ENCODE results near the gene FKBP15.

GRCh38 chr9:113176803-113177202 lies 44.3 kb downstream of the FKBP15 start:
- no peak for TF ChIP-seq RARB (CRISPR knock-in tag; IDR thresholded peaks at IDR 0.05)
- TF ChIP-seq ZNF8 (CRISPR knock-in tag; IDR thresholded peaks at IDR 0.05) = no peak
- TF ChIP-seq TCF4 (CRISPR knock-in tag; IDR thresholded peaks at IDR 0.05; ENCODE audit: borderline replicate concordance) = no peak
- no peak for TF ChIP-seq PPARA (CRISPR knock-in tag; IDR thresholded peaks at IDR 0.05; ENCODE audit: borderline replicate concordance)
- no peak for TF ChIP-seq PATZ1 (CRISPR knock-in tag; IDR thresholded peaks at IDR 0.05; ENCODE audit: borderline replicate concordance)
- no peak for TF ChIP-seq TSHZ2 (CRISPR knock-in tag; IDR thresholded peaks at IDR 0.05)
- no peak for TF ChIP-seq ISL1 (CRISPR knock-in tag; IDR thresholded peaks at IDR 0.05)
- TF ChIP-seq CSDC2 (CRISPR knock-in tag; IDR thresholded peaks at IDR 0.05) = no peak

Measured in SK-N-SH treated with all-trans-retinoic acid at 6 μM for 48 hours (cell line).